Esophagus squamous epithelium (tissue), 4 donors: ENCODE results near the gene ASCC2.

Experiments used
- POLR2A ChIP-seq, 4 donors: fragments of 450-650 bp; IDR thresholded peaks; one replicate each; pipeline ENCODE4 v1.6.1; 2017; ENCODE audit warnings: antibody characterized with exemption in 4 of 4, mild to moderate bottlenecking in 4 of 4, moderate library complexity in 3 of 4
- TF ChIP-seq, protein P1 (sequence below), 6 experiments: fragments of 450-650 bp in 4 of 6; fragments of 200-600 bp in 2 of 6; sonication (generic) in 2 of 6; IDR thresholded peaks; one replicate each; pipeline ENCODE4 v1.5.1; 2016 to 2019; ENCODE audit warnings: antibody characterized with exemption in 6 of 6, mild to moderate bottlenecking in 4 of 6, moderate library complexity in 4 of 6

DNA sequence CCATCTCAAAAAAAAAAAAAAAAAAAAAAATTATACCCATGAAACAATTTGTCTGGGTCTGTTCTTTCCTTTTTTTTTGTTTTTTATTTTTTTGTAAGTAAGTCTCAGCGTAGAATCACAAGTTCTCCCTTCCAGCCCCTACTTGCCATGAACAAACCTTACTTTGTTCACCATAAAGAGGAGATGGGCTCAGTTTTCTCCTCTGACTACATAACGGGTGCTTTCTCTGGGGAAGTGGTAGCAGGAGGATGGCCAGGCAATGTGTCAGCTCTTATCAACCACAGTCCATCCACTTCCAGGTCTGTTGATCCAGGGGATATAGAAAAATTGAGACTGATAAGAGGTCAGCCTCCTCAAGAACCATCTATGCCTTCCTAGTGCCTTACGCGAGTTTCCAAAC is 11.0 kb downstream of the ASCC2 start:
- TF ChIP-seq, protein P1, sequence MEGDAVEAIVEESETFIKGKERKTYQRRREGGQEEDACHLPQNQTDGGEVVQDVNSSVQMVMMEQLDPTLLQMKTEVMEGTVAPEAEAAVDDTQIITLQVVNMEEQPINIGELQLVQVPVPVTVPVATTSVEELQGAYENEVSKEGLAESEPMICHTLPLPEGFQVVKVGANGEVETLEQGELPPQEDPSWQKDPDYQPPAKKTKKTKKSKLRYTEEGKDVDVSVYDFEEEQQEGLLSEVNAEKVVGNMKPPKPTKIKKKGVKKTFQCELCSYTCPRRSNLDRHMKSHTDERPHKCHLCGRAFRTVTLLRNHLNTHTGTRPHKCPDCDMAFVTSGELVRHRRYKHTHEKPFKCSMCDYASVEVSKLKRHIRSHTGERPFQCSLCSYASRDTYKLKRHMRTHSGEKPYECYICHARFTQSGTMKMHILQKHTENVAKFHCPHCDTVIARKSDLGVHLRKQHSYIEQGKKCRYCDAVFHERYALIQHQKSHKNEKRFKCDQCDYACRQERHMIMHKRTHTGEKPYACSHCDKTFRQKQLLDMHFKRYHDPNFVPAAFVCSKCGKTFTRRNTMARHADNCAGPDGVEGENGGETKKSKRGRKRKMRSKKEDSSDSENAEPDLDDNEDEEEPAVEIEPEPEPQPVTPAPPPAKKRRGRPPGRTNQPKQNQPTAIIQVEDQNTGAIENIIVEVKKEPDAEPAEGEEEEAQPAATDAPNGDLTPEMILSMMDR (IDR thresholded peaks at IDR 0.05) = no peak
- TF ChIP-seq POLR2A (IDR thresholded peaks at IDR 0.05) = no peak
